Fibroblast of mammary gland (primary cell): ENCODE data around the gene UGT1A5.

Source experiments
- DNase-seq: peaks from one replicate; pipeline ENCODE4 v3.0.0-alpha.2; 2010; ENCODE audit warnings: low read depth
- H3K4me3 ChIP-seq: 2 replicates; pipeline ENCODE4 v1.5.1; 2011; ENCODE audit warnings: low read depth, mild to moderate bottlenecking, low read length, moderate library complexity; ENCODE audit not compliant: control insufficient read depth
- TF ChIP-seq, protein P1 (sequence below): conservative IDR thresholded peaks from 2 replicates; pipeline ENCODE4 v1.5.1; 2011; ENCODE audit warnings: low read depth, low read length, inconsistent platforms; ENCODE audit not compliant: control insufficient read depth, insufficient read depth

UGT1A5 gene

DNA sequence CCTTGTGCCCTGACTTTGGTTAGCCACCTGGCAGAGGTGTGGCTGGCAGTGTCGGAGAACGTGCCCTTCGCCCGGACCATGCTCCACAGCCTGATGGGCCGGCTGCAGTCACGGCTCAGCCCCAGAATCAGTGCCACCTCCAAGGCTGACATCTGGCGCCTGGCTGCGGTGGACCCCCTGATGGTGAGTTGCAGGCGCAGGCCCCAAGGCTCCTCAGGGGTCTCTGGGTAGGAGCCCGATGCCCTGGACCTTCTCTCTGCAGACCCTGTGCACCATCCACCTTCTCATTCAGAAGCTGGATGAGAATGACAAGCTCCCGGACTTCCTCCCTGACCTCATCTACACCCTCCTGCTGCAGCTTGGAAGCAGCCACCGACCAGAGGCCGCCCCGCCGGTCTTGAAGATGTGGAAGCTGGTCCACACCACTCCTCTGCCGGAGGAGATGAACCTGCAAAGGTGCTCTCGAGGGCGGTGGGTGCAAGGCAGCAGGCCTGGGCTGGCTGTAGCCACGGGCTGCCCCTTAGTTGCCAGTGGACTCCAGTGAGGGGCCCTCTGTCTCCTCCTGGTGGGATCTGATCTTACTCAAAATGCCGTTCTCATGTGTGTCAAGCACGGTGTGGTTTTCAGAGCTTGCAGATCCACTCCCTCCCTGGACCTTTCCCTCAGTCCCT is 109.5 kb downstream of the UGT1A5 start:
- no peak for DNase-seq
- TF ChIP-seq, protein P1, sequence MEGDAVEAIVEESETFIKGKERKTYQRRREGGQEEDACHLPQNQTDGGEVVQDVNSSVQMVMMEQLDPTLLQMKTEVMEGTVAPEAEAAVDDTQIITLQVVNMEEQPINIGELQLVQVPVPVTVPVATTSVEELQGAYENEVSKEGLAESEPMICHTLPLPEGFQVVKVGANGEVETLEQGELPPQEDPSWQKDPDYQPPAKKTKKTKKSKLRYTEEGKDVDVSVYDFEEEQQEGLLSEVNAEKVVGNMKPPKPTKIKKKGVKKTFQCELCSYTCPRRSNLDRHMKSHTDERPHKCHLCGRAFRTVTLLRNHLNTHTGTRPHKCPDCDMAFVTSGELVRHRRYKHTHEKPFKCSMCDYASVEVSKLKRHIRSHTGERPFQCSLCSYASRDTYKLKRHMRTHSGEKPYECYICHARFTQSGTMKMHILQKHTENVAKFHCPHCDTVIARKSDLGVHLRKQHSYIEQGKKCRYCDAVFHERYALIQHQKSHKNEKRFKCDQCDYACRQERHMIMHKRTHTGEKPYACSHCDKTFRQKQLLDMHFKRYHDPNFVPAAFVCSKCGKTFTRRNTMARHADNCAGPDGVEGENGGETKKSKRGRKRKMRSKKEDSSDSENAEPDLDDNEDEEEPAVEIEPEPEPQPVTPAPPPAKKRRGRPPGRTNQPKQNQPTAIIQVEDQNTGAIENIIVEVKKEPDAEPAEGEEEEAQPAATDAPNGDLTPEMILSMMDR = no peak

More for the DNA sequence above, 109.5 kb downstream of the UGT1A5 start:
- H3K4me3 ChIP-seq = no peak overlapping the region
